GM12878 (cell line): ENCODE measurements around the gene BNC2. TPM values are rescaled to one million over a fixed set of nuclear protein-coding genes. Genes with fewer than 3 reads are reported as not detected.

Experiments
- ATAC-seq: fragments of 200-7000 bp; cut with Tn5 transposase; 3 replicates; pipeline ENCODE4 v1.9.1; 2020; ENCODE audit warnings: mild to moderate bottlenecking, moderate library complexity
- BruUV-seq: library from RNA; stranded (reverse); fragments of 400-500 nt; replicated peaks from 2 replicates; lab custom pipeline; 2021; lab: Mats Ljungman, UMichigan
- CTCF ChIA-PET: fragments of 300-600 bp; sonication (Branson Sonifier 250); formaldehyde crosslinking; extraction: SDS; loops from one replicate; lab custom pipeline; 2021; ENCODE audit warnings: inconsistent platforms; lab: Yijun Ruan, JAX
- POLR2A ChIA-PET: fragments of 350-600 bp; formaldehyde crosslinking; extraction: SDS; loops from one replicate; lab custom pipeline; 2021; ENCODE audit warnings: inconsistent platforms; lab: Charles Lee
- RAD21 ChIA-PET: fragments of 300-600 bp; sonication (Branson Sonifier 250); formaldehyde crosslinking; loops from one replicate; lab custom pipeline; 2023; ENCODE audit warnings: antibody characterized with exemption; ENCODE audit not compliant: unreplicated experiment; lab: Charles Lee
- SMC1A ChIA-PET: fragments of 300-600 bp; sonication (Branson Sonifier 250); formaldehyde crosslinking; loops from one replicate; lab custom pipeline; 2023; ENCODE audit not compliant: unreplicated experiment, uncharacterized antibody; lab: Charles Lee
- DNase-seq: peaks from one replicate; pipeline ENCODE4 v3.0.0-alpha.2; 2011; ENCODE audit warnings: low read depth, low spot score
- FAIRE-seq: peaks from 3 replicates; lab custom pipeline; 2011; peaks lifted over from hg19 to GRCh38; lab: Jason Lieb, UNC
- H2AFZ ChIP-seq: 2 replicates; pipeline ENCODE4 v1.6.0; 2011; ENCODE audit warnings: low read depth, low read length, control low read depth; ENCODE audit not compliant: control insufficient read depth
- H3K27ac ChIP-seq: 2 replicates; pipeline ENCODE4 v1.5.1; 2011; ENCODE audit warnings: control low read depth; ENCODE audit not compliant: control insufficient read depth, insufficient read depth
- H3K27me3 ChIP-seq, 2 experiments: replicated peaks in 1 of 2; 2 replicates each; pipeline versions ENCODE4 v1.6.0 to v1.6.1; 2011; ENCODE audit warnings: low read length in 1 of 2; ENCODE audit not compliant: control insufficient read depth in 2 of 2, insufficient read depth in 2 of 2
- H3K36me3 ChIP-seq, 2 experiments: 2 replicates each; pipeline ENCODE4 v1.5.1; 2011; ENCODE audit warnings: low read length in 1 of 2; ENCODE audit not compliant: control insufficient read depth in 2 of 2, insufficient read depth in 2 of 2
- H3K4me1 ChIP-seq: 2 replicates; pipeline ENCODE4 v1.6.1; 2011; ENCODE audit warnings: mild to moderate bottlenecking, low read length, moderate library complexity, mixed read lengths; ENCODE audit not compliant: control insufficient read depth, insufficient read depth
- H3K4me2 ChIP-seq: 2 replicates; pipeline ENCODE4 v1.6.0; 2011; ENCODE audit warnings: control low read depth; ENCODE audit not compliant: control insufficient read depth, insufficient read depth
- H3K4me3 ChIP-seq: fragments of 200-600 bp; sonication (generic); 2 replicates; pipeline ENCODE4 v1.5.1; 2016
- H3K79me2 ChIP-seq: 2 replicates; pipeline ENCODE4 v1.6.0; 2011; ENCODE audit warnings: low read length; ENCODE audit not compliant: control insufficient read depth, insufficient read depth
- H3K9ac ChIP-seq: 2 replicates; pipeline ENCODE4 v1.8.0; 2011; ENCODE audit warnings: low read length, control low read depth, mixed read lengths; ENCODE audit not compliant: control insufficient read depth, insufficient read depth
- H3K9me3 ChIP-seq: replicated peaks from 3 replicates; pipeline ENCODE4 v1.5.1; 2011; ENCODE audit warnings: mild to moderate bottlenecking, low read length; ENCODE audit not compliant: control insufficient read depth, insufficient read depth
- H4K20me1 ChIP-seq: 2 replicates; pipeline ENCODE4 v1.6.0; 2011; ENCODE audit not compliant: control insufficient read depth, insufficient read depth
- E2F8 ChIP-seq: fragments of 450-650 bp; IDR thresholded peaks from 2 replicates; pipeline ENCODE4 v1.6.1; 2018; ENCODE audit warnings: mild to moderate bottlenecking, low read depth, moderate library complexity; ENCODE audit not compliant: partially characterized antibody
- FOS ChIP-seq: IDR thresholded peaks from 3 replicates; pipeline ENCODE4 v1.6.1; 2011; ENCODE audit warnings: borderline replicate concordance; ENCODE audit not compliant: insufficient read length; ENCODE audit errors: extremely low read depth
- JUNB ChIP-seq: IDR thresholded peaks from 2 replicates; pipeline ENCODE4 v1.6.1; 2016; ENCODE audit warnings: antibody characterized with exemption, mild to moderate bottlenecking
- MEF2A ChIP-seq: IDR thresholded peaks from 2 replicates; pipeline ENCODE4 v1.6.1; 2011; ENCODE audit warnings: low read depth, mild to moderate bottlenecking, low read length, moderate library complexity; ENCODE audit not compliant: insufficient read depth
- MYC ChIP-seq: IDR thresholded peaks from 2 replicates; pipeline ENCODE4 v1.6.1; 2011; ENCODE audit warnings: mild to moderate bottlenecking, low read length, moderate library complexity, inconsistent platforms; ENCODE audit not compliant: insufficient read depth, insufficient replicate concordance, insufficient read length, severe bottlenecking
- NFYB ChIP-seq: IDR thresholded peaks from 2 replicates; pipeline ENCODE4 v1.6.1; 2011; ENCODE audit warnings: low read depth, mild to moderate bottlenecking, low read length, improper control_type of control experiment, moderate library complexity; ENCODE audit not compliant: insufficient read depth
- NR2C2 ChIP-seq: IDR thresholded peaks from 2 replicates; pipeline ENCODE4 v1.6.1; 2011; ENCODE audit warnings: borderline replicate concordance, low read depth; ENCODE audit not compliant: control insufficient read depth, insufficient read length
- POLR2AphosphoS5 ChIP-seq: IDR thresholded peaks from 2 replicates; pipeline ENCODE4 v1.6.1; 2011; ENCODE audit warnings: mild to moderate bottlenecking, low read length, inconsistent platforms
- RCOR1 ChIP-seq: conservative IDR thresholded peaks from 2 replicates; pipeline ENCODE4 v1.6.1; 2012; ENCODE audit warnings: low read depth, low read length, improper control_type of control experiment
- RUNX3 ChIP-seq: IDR thresholded peaks from 2 replicates; pipeline ENCODE4 v1.6.1; 2012; ENCODE audit warnings: low read length, inconsistent platforms
- SIN3A ChIP-seq: IDR thresholded peaks from 2 replicates; pipeline ENCODE4 v1.6.1; 2012; ENCODE audit warnings: low read depth, low read length, improper control_type of control experiment
- WGBS: methylation state at CpG from one replicate; pipeline ENCODE4 v1.1.6; 2016; ENCODE audit warnings: low lambda C conversion rate; ENCODE audit not compliant: insufficient replicate concordance, insufficient coverage; ENCODE audit errors: missing lambda C conversion rate; 5-methylcytosine and 5-hydroxymethylcytosine counted together
- in situ Hi-C: fragments of 300-500 bp; cut with MboI; formaldehyde crosslinking; loops from 9 replicates; pipeline ENCODE4 v1.14.3; 2018; ENCODE audit warnings: mixed read lengths
- intact Hi-C: fragments of 100-400 bp; cut with micrococcal nuclease; formaldehyde crosslinking; loops from one replicate; pipeline ENCODE4 v1.14.2; 2022; ENCODE audit not compliant: unreplicated experiment
- polyA plus RNA-seq, 11 experiments: library from polyadenylated mRNA; depleted of rRNA in 4 of 11; unstranded in 6 of 11; stranded (reverse) in 5 of 11; fragments of >200 nt; fragmentation: Nextera tagmentation in 4 of 11; fragmentation: Illumina TruSeq in 1 of 11; extraction: Ambion mirVana in 4 of 11; extraction: Trizol in 1 of 11; gene quantifications; 1 replicate in 1 of 11; 2 replicates in 10 of 11; pipeline versions ENCODE4 v1.2.1 to v1.2.3, GENCODE V29; 2011 to 2016; ENCODE audit warnings: inconsistent platforms in 2 of 11, missing spikeins in 2 of 11, low read depth in 1 of 11
- total RNA-seq, 4 experiments: library from RNA; depleted of rRNA in 3 of 4; stranded (reverse); fragments of >200 nt in 3 of 4; fragmentation: Illumina TruSeq in 1 of 4; extraction: Trizol in 1 of 4; gene quantifications; 2 replicates each; pipeline versions ENCODE4 v1.2.1 to v1.2.3, GENCODE V29; 2013 to 2021
- TF ChIP-seq, protein P1 (sequence below): fragments of 450-650 bp; formaldehyde crosslinking; IDR thresholded peaks from 2 replicates; pipeline ENCODE4 v1.4.0; 2020; ENCODE audit warnings: mild to moderate bottlenecking, moderate library complexity

BNC2 gene
- total and polyA plus RNA-seq, 10 of the 15 experiments (the other 5 are each of a cell fraction or from before 2014, with no cell fraction given): 0.05 to 14.5 (median 0.26) TPM

DNA sequence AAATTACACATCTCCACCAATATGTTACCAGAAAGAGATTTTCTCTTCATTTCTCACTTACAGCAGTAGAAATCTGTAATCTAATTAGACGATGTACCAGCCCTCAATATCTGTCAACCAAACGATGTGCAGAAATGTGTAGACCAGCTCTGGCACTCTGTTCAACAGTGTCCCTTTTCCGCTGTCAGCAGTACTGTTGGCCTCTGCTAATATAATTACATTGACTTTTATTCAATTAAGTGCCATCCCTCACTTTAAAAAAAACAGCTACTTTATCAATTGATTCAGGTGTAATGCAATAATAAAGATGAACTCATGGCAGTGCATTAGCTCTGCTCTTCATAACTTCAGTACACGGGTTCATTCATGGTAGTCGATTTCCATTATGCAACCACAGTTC lies 448.4 kb downstream of the BNC2 start (continued):
- TF ChIP-seq E2F8 (no peak), NFYB (no peak), MYC (no peak), MEF2A (no peak), POLR2AphosphoS5 (no peak), RUNX3 (no peak), RCOR1 (no peak), FOS (no peak), SIN3A (no peak), JUNB (no peak), NR2C2 (no peak)

- CTCF ChIA-PET: no interaction called here
- Histone ChIP-seq H3K9me3 (no peaks in the 10 kb centered on the region), H4K20me1 (no peaks in the 10 kb centered on the region), H3K27me3 (no peaks in the 10 kb centered on the region), H3K4me1 (no peaks in the 10 kb centered on the region), H2AFZ (no peak overlapping the region), H3K4me3 (no peak overlapping the region), H3K36me3 (no peaks in the 10 kb centered on the region), H3K27ac (no peak overlapping the region), H3K4me2 (no peak overlapping the region), H3K9ac (no peak overlapping the region), H3K79me2 (no peaks in the 10 kb centered on the region)
- POLR2A ChIA-PET: no interaction called here
- RAD21 ChIA-PET: no interaction called here
- FAIRE-seq (no peak), ATAC-seq (peak; percentile 13; the same call in 2 of the 3 replicates), DNase-seq (no peak)
- no TSS peak for BruUV-seq
- in situ Hi-C loops: no loop called here
- intact Hi-C loops: no loop called here
- WGBS: 56% methylated on average over 7 of the region's 7 CpGs
- SMC1A ChIA-PET: interaction anchor here (1.0 to 2.1 kb wide), 2 partner anchors 21 to 29 kb away, joined by 3 to 7 read pairs; no protein-coding TSS in a partner anchor
- TF ChIP-seq, protein P1, sequence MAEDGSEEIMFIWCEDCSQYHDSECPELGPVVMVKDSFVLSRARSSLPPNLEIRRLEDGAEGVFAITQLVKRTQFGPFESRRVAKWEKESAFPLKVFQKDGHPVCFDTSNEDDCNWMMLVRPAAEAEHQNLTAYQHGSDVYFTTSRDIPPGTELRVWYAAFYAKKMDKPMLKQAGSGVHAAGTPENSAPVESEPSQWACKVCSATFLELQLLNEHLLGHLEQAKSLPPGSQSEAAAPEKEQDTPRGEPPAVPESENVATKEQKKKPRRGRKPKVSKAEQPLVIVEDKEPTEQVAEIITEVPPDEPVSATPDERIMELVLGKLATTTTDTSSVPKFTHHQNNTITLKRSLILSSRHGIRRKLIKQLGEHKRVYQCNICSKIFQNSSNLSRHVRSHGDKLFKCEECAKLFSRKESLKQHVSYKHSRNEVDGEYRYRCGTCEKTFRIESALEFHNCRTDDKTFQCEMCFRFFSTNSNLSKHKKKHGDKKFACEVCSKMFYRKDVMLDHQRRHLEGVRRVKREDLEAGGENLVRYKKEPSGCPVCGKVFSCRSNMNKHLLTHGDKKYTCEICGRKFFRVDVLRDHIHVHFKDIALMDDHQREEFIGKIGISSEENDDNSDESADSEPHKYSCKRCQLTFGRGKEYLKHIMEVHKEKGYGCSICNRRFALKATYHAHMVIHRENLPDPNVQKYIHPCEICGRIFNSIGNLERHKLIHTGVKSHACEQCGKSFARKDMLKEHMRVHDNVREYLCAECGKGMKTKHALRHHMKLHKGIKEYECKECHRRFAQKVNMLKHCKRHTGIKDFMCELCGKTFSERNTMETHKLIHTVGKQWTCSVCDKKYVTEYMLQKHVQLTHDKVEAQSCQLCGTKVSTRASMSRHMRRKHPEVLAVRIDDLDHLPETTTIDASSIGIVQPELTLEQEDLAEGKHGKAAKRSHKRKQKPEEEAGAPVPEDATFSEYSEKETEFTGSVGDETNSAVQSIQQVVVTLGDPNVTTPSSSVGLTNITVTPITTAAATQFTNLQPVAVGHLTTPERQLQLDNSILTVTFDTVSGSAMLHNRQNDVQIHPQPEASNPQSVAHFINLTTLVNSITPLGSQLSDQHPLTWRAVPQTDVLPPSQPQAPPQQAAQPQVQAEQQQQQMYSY (CRISPR knock-in tag): no peak
These were observed 448.9 kb downstream of the BNC2 start for GRCh38 chr9:16421532-16421931.
